Suppressor macrophage treated with lipopolysaccharide for 4 hours (primary cell): ENCODE data around the gene GPR45.
A peak's percentile ranks its signal among the peaks of the same experiment; 100 is the strongest.

Source experiments
- DNase-seq: peaks from one replicate; pipeline ENCODE4 v3.0.0-alpha.2; 2020

The GPR45 gene

GRCh38 chr2:105255979-105256378 lies 14.4 kb downstream of the GPR45 start:
- DNase-seq = no peak

- DNase-seq = no peak
Measured at GRCh38 chr2:105256431-105257047, 15.0 kb downstream of the GPR45 start.

- no peak for DNase-seq
Measured at GRCh38 chr2:105257981-105258380, 16.4 kb downstream of the GPR45 start.

- DNase-seq = no peak
Measured at GRCh38 chr2:105258835-105259350, 17.4 kb downstream of the GPR45 start.

GRCh38 chr2:105261061-105261460 lies 19.5 kb downstream of the GPR45 start:
- peak; percentile 10 for DNase-seq

GRCh38 chr2:105262651-105263091 lies 21.1 kb downstream of the GPR45 start:
- DNase-seq = no peak

- DNase-seq = no peak
Measured at GRCh38 chr2:105269426-105269825, 27.9 kb downstream of the GPR45 start.

- DNase-seq = no peak
Measured at GRCh38 chr2:105271393-105272045, 30.0 kb downstream of the GPR45 start.

GRCh38 chr2:105272176-105272575 lies 30.6 kb downstream of the GPR45 start:
- DNase-seq = no peak

- no peak for DNase-seq
Measured at GRCh38 chr2:105274046-105274445, 32.5 kb downstream of the GPR45 start.

GRCh38 chr2:105278654-105279053 lies 37.1 kb downstream of the GPR45 start:
- no peak for DNase-seq

GRCh38 chr2:105279126-105279525 lies 37.6 kb downstream of the GPR45 start:
- DNase-seq = no peak

GRCh38 chr2:105280281-105280680 lies 38.7 kb downstream of the GPR45 start:
- DNase-seq = no peak

- no peak for DNase-seq
Measured at GRCh38 chr2:105283532-105283931, 42.0 kb downstream of the GPR45 start.

GRCh38 chr2:105287692-105288091 lies 46.1 kb downstream of the GPR45 start:
- peak; percentile 27 for DNase-seq

GRCh38 chr2:105288133-105288532 lies 46.6 kb downstream of the GPR45 start:
- DNase-seq = no peak

- DNase-seq = no peak
Measured at GRCh38 chr2:105290981-105291660, 49.6 kb downstream of the GPR45 start.

- DNase-seq = no peak
Measured at GRCh38 chr2:105291981-105292380, 50.4 kb downstream of the GPR45 start.
